MCF 10A (cell line): Measurements from ENCODE around the gene ADSS1. TPM values are rescaled to one million over a fixed set of nuclear protein-coding genes. Genes with fewer than 3 reads are reported as not detected.

Source experiments
- BruUV-seq: library from RNA; stranded (reverse); fragments of 400-500 nt; replicated peaks from 2 replicates; lab custom pipeline; 2021; lab: Mats Ljungman, UMichigan
- CTCF ChIA-PET: fragments of 300-600 bp; sonication (Branson Sonifier 250); formaldehyde crosslinking; extraction: SDS; loops from one replicate; lab custom pipeline; 2021; ENCODE audit warnings: antibody characterized with exemption, inconsistent platforms; lab: Yijun Ruan, JAX
- POLR2A ChIA-PET: fragments of 300-600, 350-650 bp; sonication (Branson Sonifier 250); formaldehyde crosslinking; extraction: SDS; loops from one replicate; lab custom pipeline; 2020; ENCODE audit warnings: antibody characterized with exemption, inconsistent platforms; lab: Yijun Ruan, JAX
- DNase-seq: peaks from one replicate; pipeline ENCODE4 v3.0.0-alpha.2; 2018; ENCODE audit not compliant: unreplicated experiment
- H3K27ac Mint-ChIP-seq: one replicate; pipeline ENCODE4 v1.8.0; 2022; ENCODE audit warnings: mild to moderate bottlenecking, low read depth, mixed read lengths; ENCODE audit not compliant: unreplicated experiment
- H3K27me3 Mint-ChIP-seq: one replicate; pipeline ENCODE4 v1.8.0; 2022; ENCODE audit warnings: mixed read lengths; ENCODE audit not compliant: insufficient read depth, unreplicated experiment
- H3K36me3 Mint-ChIP-seq: one replicate; pipeline ENCODE4 v1.8.0; 2022; ENCODE audit warnings: mild to moderate bottlenecking, moderate library complexity, mixed read lengths; ENCODE audit not compliant: insufficient read depth, unreplicated experiment
- H3K4me1 Mint-ChIP-seq: one replicate; pipeline ENCODE4 v1.8.0; 2022; ENCODE audit warnings: mixed read lengths; ENCODE audit not compliant: insufficient read depth, unreplicated experiment
- H3K4me3 Mint-ChIP-seq: one replicate; pipeline ENCODE4 v1.8.0; 2022; ENCODE audit warnings: mild to moderate bottlenecking, moderate library complexity, mixed read lengths; ENCODE audit not compliant: unreplicated experiment
- H3K9me3 Mint-ChIP-seq: one replicate; pipeline ENCODE4 v1.8.0; 2022; ENCODE audit warnings: mixed read lengths; ENCODE audit not compliant: unreplicated experiment
- intact Hi-C: fragments of 100-400 bp; cut with micrococcal nuclease; formaldehyde crosslinking; loops from 2 replicates; pipeline ENCODE4 v1.14.1; 2022
- total RNA-seq: library from RNA; stranded (reverse); gene quantifications from 2 replicates; pipeline ENCODE4 v1.2.3, GENCODE V29; 2022
- TF ChIP-seq, protein P1 (sequence below): fragments of 200-600 bp; IDR thresholded peaks from one replicate; pipeline ENCODE4 v1.8.0; 2022; ENCODE audit warnings: antibody characterized with exemption, mild to moderate bottlenecking; ENCODE audit not compliant: unreplicated experiment

The ADSS1 gene
- total RNA-seq, 1 experiment from 2014 or later, result 2.9 TPM

DNA sequence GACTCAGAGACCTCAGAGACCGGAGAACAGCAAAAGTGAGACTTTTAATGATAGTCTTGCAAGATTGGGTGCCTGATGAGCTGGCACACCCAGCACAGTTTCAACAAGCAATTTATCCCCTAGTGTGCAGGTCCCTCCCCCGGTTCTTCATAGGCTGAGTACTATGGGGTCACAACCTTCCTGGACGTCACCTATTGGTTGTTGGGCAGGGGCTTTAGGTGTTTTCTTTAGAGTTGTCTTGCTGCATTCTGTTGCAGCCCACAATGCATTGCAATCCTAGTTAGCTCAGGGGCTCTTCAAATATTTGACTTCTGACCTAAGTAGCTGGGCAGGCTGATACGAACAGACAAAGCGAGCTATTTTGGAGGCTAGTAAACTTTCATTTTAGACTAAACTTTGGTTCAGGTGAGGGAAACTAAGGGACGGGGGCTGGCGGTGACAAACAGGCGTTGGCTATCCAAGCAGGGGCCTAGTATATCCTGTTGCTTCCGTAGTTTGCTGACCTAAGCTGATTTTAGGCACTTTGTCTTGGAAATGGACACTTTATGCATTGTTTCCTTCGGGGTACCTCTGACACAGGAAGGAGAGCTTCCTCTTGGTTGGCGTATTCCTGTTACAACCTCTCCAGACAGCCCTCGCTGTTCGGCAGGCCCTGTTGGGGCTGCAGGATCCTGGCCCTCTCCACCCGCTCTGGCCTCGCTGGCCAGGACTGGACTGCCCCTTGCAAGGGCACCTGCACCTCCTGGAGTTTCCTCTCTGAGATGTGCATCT is 43.0 kb downstream of the ADSS1 start:
- no peak overlapping the region for H3K27ac Mint-ChIP-seq
- POLR2A ChIA-PET, result interaction anchor here (0.7 to 1.2 kb wide), 2 partner anchors 9 to 18 kb away, joined by 4 read pairs; no protein-coding TSS in a partner anchor

DNA sequence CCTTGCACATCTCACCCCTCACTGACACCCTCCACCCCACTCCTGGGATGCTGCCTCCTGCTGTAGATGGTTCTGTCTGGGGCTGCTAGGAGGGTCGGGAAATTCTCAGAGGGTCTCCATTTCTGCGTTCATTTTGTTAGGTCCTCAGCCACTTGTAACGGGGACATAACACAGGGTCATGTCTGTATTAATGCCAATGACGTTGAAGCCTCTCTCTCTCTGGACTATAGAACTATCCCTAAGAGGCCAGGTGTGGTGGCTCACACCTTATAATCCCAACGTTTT is 43.5 kb downstream of the ADSS1 start:
- CTCF ChIA-PET, result interaction anchor here (0.6 to 4.7 kb wide), 6 partner anchors 16 to 59 kb away, joined by 3 to 47 read pairs (median 12); partner anchors contain the start of gene SIVA1
- Mint-ChIP-seq H3K36me3 (peaks cover 21% of the 10 kb centered on the region), H3K27me3 (no peaks in the 10 kb centered on the region), H3K9me3 (peaks cover 11% of the 10 kb centered on the region), H3K27ac (no peak overlapping the region), H3K4me3 (no peak overlapping the region), H3K4me1 (no peaks in the 10 kb centered on the region)
- TF ChIP-seq, protein P1, sequence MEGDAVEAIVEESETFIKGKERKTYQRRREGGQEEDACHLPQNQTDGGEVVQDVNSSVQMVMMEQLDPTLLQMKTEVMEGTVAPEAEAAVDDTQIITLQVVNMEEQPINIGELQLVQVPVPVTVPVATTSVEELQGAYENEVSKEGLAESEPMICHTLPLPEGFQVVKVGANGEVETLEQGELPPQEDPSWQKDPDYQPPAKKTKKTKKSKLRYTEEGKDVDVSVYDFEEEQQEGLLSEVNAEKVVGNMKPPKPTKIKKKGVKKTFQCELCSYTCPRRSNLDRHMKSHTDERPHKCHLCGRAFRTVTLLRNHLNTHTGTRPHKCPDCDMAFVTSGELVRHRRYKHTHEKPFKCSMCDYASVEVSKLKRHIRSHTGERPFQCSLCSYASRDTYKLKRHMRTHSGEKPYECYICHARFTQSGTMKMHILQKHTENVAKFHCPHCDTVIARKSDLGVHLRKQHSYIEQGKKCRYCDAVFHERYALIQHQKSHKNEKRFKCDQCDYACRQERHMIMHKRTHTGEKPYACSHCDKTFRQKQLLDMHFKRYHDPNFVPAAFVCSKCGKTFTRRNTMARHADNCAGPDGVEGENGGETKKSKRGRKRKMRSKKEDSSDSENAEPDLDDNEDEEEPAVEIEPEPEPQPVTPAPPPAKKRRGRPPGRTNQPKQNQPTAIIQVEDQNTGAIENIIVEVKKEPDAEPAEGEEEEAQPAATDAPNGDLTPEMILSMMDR, result no peak
- POLR2A ChIA-PET, result no interaction called here
- no TSS peak for BruUV-seq
- no peak for DNase-seq
- intact Hi-C loops, result no loop called here

More for the DNA sequence above, 43.0 kb downstream of the ADSS1 start:
- intact Hi-C loops, result no loop called here
- Mint-ChIP-seq H3K4me1 (no peaks in the 10 kb centered on the region), H3K9me3 (peaks cover 11% of the 10 kb centered on the region), H3K4me3 (no peak overlapping the region), H3K36me3 (peaks cover 21% of the 10 kb centered on the region), H3K27me3 (no peaks in the 10 kb centered on the region)
- no TSS peak for BruUV-seq
- DNase-seq, result no peak
- TF ChIP-seq, protein P1, result no peak
- CTCF ChIA-PET, result interaction anchor here (0.5 to 4.7 kb wide), 9 partner anchors 15 to 596 kb away, joined by 3 to 47 read pairs (median 4); partner anchors contain the start of gene SIVA1

DNA sequence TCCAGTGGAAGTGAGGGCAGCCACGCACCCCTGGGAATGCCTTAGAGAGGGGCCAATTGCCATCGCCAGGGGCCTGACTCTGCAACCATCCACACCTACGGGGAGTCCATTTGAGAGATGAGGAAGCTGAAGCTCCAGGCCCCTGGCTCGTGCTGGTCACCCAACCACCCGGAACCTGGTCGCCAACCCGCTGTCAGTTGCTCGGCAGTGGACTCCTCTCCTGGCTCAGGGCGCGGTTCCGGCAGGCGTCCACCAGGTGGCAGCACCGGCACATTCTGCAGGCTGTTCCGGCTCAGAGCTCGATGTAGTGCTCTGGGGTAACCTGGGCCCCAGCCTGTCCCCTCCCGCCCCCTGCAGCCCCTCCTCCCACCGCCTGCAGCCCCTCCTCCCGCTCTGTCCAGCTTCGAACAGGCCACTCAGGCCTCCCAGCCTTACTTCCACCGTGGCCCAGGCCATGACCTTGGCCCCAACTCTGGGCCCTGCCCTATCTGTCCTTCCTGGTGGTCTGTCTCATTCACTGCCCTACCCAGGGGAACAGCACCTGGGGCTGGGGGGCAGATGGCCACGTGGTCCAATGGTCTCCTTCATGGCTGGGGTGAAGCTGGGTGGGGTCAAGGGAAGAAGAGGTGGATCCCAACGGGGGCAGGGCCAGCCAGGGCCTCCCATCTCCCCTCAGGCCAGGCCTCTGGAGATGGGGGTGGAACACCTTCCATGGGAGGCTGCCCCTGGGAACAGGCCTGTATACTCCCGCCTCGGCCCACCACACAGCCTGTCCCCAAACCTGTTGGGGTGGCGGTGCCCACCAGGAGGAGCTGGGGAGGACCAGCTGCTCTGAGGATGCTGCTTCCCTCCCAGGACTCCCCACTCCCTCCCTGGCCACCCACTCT is 44.7 kb downstream of the ADSS1 start:
- Mint-ChIP-seq H3K27ac (no peak overlapping the region), H3K4me1 (no peaks in the 10 kb centered on the region), H3K4me3 (no peak overlapping the region), H3K27me3 (no peaks in the 10 kb centered on the region), H3K36me3 (peaks cover 21% of the 10 kb centered on the region), H3K9me3 (peaks cover 11% of the 10 kb centered on the region)
- TF ChIP-seq, protein P1, result peak; percentile 96
- CTCF ChIA-PET, result interaction anchor here (0.5 to 4.7 kb wide), 24 partner anchors 10 to 1664 kb away, joined by 3 to 47 read pairs (median 4); partner anchors contain the start of gene SIVA1
- no TSS peak for BruUV-seq
- intact Hi-C loops, result loop anchor here (1.0 kb wide), 2 partner anchors 52 to 58 kb away; no protein-coding TSS in a partner anchor
- DNase-seq, result peak; percentile 77
- POLR2A ChIA-PET, result interaction anchor here (0.6 to 1.3 kb wide), 9 partner anchors 15 to 713 kb away, joined by 3 to 6 read pairs (median 3); partner anchors contain the start of gene SIVA1
